Ishikawa (cell line): ENCODE results near the gene TRPM5.

Experiments used
- CEBPB ChIP-seq: IDR thresholded peaks from 2 replicates; pipeline ENCODE4 v1.6.1; 2012
- CREB1 ChIP-seq: IDR thresholded peaks from 2 replicates; pipeline ENCODE4 v1.6.1; 2012; ENCODE audit warnings: low read depth
- EGR1 ChIP-seq: IDR thresholded peaks from 2 replicates; pipeline ENCODE4 v1.6.1; 2012
- EP300 ChIP-seq: IDR thresholded peaks from 2 replicates; pipeline ENCODE4 v1.6.1; 2012; ENCODE audit warnings: borderline replicate concordance
- FOXM1 ChIP-seq: IDR thresholded peaks from 2 replicates; pipeline ENCODE4 v1.6.1; 2012; ENCODE audit warnings: low read depth, borderline replicate concordance
- NFIC ChIP-seq: IDR thresholded peaks from 2 replicates; pipeline ENCODE4 v1.6.1; 2012
- RAD21 ChIP-seq: IDR thresholded peaks from 2 replicates; pipeline ENCODE4 v1.6.1; 2012; ENCODE audit warnings: low read depth
- TAF1 ChIP-seq: IDR thresholded peaks from 2 replicates; pipeline ENCODE4 v1.6.1; 2012; ENCODE audit warnings: low read depth, mild to moderate bottlenecking
- TCF12 ChIP-seq: IDR thresholded peaks from 2 replicates; pipeline ENCODE4 v1.6.1; 2012; ENCODE audit warnings: low read depth
- TEAD4 ChIP-seq: IDR thresholded peaks from 2 replicates; pipeline ENCODE4 v1.6.1; 2012
- USF1 ChIP-seq: IDR thresholded peaks from 2 replicates; pipeline ENCODE4 v1.6.1; 2012
- YY1 ChIP-seq: IDR thresholded peaks from 2 replicates; pipeline ENCODE4 v1.6.1; 2012; ENCODE audit warnings: low read depth
- ZBTB7A ChIP-seq: IDR thresholded peaks from 2 replicates; pipeline ENCODE4 v1.6.1; 2012; ENCODE audit warnings: low read depth
- TF ChIP-seq, protein P1 (sequence below): IDR thresholded peaks from 2 replicates; pipeline ENCODE4 v1.6.1; 2012; ENCODE audit warnings: low read depth, mild to moderate bottlenecking
- TF ChIP-seq, protein P2 (sequence below): IDR thresholded peaks from 2 replicates; pipeline ENCODE4 v1.6.1; 2012

The TRPM5 gene

GRCh38 chr11:2406878-2407410 lies 37.4 kb downstream of the TRPM5 start:
- TF ChIP-seq RAD21 (no peak), ZBTB7A (no peak), TAF1 (no peak), CREB1 (no peak), USF1 (no peak), YY1 (no peak), CEBPB (no peak), NFIC (no peak), TCF12 (no peak), FOXM1 (no peak), TEAD4 (no peak), EGR1 (no peak), EP300 (no peak)
- TF ChIP-seq, protein P1, sequence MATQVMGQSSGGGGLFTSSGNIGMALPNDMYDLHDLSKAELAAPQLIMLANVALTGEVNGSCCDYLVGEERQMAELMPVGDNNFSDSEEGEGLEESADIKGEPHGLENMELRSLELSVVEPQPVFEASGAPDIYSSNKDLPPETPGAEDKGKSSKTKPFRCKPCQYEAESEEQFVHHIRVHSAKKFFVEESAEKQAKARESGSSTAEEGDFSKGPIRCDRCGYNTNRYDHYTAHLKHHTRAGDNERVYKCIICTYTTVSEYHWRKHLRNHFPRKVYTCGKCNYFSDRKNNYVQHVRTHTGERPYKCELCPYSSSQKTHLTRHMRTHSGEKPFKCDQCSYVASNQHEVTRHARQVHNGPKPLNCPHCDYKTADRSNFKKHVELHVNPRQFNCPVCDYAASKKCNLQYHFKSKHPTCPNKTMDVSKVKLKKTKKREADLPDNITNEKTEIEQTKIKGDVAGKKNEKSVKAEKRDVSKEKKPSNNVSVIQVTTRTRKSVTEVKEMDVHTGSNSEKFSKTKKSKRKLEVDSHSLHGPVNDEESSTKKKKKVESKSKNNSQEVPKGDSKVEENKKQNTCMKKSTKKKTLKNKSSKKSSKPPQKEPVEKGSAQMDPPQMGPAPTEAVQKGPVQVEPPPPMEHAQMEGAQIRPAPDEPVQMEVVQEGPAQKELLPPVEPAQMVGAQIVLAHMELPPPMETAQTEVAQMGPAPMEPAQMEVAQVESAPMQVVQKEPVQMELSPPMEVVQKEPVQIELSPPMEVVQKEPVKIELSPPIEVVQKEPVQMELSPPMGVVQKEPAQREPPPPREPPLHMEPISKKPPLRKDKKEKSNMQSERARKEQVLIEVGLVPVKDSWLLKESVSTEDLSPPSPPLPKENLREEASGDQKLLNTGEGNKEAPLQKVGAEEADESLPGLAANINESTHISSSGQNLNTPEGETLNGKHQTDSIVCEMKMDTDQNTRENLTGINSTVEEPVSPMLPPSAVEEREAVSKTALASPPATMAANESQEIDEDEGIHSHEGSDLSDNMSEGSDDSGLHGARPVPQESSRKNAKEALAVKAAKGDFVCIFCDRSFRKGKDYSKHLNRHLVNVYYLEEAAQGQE = no peak
- TF ChIP-seq, protein P2, sequence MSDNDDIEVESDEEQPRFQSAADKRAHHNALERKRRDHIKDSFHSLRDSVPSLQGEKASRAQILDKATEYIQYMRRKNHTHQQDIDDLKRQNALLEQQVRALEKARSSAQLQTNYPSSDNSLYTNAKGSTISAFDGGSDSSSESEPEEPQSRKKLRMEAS = no peak

GRCh38 chr11:2406451-2406850 lies 37.9 kb downstream of the TRPM5 start:
- TF ChIP-seq EP300 (no peak), FOXM1 (no peak), CREB1 (no peak), TEAD4 (no peak), USF1 (no peak), TCF12 (no peak), YY1 (no peak)
- TF ChIP-seq, protein P2 = no peak
- TF ChIP-seq, protein P1 = no peak

DNA sequence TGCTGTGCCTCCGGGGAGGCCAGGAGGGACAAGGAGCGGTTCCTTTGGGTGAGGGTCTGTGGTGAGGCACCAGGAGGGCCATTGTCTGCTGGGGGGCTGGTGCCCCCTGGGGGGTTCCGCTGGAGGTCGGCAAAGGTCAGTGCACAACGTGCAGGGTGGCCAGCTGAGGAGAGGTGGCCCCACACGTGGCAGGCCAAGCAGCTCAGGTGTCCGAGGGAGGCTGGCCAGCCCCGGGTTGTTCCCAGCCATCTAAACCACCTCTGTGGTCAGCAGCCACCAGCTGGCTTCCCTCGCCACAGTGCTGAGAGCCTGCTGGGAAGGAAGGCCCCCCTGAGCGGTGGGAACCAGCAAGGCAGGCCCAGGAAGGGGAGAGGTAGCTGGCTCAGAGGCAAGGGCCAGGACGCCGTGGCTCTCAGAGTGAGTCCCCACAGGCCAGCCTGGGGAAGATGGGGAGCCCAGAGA lies 39.5 kb downstream of the TRPM5 start:
- TF ChIP-seq CEBPB (no peak), TEAD4 (no peak), ZBTB7A (no peak), TAF1 (no peak), NFIC (no peak), USF1 (no peak), CREB1 (no peak), EGR1 (no peak), EP300 (no peak), YY1 (no peak), RAD21 (no peak)
- TF ChIP-seq, protein P2 = no peak
- TF ChIP-seq, protein P1 = no peak
